ENCODE measurements around the gene RXFP4.
A peak's percentile ranks its signal among the peaks of the same experiment; 100 is the strongest.

Gene RXFP4

GRCh38 chr1:155975375-155976061 is 34.1 kb downstream of the RXFP4 start:
- no peak for DNase-seq (ENCODE audit: low read depth)
- TF ChIP-seq, protein P1, sequence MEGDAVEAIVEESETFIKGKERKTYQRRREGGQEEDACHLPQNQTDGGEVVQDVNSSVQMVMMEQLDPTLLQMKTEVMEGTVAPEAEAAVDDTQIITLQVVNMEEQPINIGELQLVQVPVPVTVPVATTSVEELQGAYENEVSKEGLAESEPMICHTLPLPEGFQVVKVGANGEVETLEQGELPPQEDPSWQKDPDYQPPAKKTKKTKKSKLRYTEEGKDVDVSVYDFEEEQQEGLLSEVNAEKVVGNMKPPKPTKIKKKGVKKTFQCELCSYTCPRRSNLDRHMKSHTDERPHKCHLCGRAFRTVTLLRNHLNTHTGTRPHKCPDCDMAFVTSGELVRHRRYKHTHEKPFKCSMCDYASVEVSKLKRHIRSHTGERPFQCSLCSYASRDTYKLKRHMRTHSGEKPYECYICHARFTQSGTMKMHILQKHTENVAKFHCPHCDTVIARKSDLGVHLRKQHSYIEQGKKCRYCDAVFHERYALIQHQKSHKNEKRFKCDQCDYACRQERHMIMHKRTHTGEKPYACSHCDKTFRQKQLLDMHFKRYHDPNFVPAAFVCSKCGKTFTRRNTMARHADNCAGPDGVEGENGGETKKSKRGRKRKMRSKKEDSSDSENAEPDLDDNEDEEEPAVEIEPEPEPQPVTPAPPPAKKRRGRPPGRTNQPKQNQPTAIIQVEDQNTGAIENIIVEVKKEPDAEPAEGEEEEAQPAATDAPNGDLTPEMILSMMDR (conservative IDR thresholded peaks at IDR 0.05; ENCODE audit: low read length): no peak
- H3K4me3 ChIP-seq (ENCODE audit: low read length): peak overlapping the region; percentile 92

DNA sequence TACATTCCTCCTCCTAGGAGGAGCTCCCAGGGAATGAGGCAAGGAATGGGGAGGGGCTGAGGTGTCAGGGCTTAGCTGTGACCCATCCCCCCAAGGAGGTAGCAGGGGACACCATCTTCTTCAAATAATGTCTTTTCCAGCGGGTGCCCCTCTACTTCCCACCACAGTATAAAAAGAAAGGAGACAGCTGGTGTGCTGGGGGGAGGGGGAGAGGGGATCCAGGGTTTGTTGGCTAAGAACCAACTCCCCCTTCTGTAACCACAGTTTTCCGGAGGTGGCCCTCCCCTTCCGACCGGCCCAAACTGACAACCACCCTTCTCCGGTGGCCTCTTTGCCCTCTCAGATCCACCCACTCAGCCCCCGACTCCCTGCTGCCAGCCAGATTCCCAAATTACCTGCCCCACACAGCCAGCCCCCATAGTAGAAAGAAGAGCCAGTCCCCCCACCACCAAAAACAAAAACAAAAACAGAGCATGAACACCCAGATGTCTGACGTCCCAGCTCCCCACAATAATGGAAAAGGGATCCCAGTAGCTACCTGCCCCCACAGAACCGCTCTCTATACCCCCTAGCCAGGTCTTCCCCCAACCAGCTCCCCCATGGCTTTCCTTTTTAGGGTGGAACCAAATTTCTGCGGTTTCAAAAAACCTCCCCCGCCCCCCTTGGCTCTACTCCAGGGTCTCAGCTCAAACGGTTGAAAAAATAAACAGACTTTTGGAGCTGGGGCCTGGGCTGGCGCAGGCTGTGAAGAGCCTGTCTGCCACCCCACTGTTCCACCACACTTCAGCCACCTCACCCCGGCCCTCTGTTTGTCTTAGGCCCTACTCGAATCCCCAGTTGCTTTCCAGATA is 34.8 kb downstream of the RXFP4 start:
- TF ChIP-seq, protein P1 (conservative IDR thresholded peaks at IDR 0.05; ENCODE audit: low read length): no peak
- DNase-seq (ENCODE audit: low read depth): peak; percentile 71
- peak overlapping the region; percentile 92 for H3K4me3 ChIP-seq (ENCODE audit: low read length)

GRCh38 chr1:155976913-155977689 is 35.7 kb downstream of the RXFP4 start:
- H3K4me3 ChIP-seq (ENCODE audit: low read length): peak overlapping the region; percentile 92
- TF ChIP-seq, protein P1 (conservative IDR thresholded peaks at IDR 0.05; ENCODE audit: low read length): no peak
- DNase-seq (ENCODE audit: low read depth): no peak

DNA sequence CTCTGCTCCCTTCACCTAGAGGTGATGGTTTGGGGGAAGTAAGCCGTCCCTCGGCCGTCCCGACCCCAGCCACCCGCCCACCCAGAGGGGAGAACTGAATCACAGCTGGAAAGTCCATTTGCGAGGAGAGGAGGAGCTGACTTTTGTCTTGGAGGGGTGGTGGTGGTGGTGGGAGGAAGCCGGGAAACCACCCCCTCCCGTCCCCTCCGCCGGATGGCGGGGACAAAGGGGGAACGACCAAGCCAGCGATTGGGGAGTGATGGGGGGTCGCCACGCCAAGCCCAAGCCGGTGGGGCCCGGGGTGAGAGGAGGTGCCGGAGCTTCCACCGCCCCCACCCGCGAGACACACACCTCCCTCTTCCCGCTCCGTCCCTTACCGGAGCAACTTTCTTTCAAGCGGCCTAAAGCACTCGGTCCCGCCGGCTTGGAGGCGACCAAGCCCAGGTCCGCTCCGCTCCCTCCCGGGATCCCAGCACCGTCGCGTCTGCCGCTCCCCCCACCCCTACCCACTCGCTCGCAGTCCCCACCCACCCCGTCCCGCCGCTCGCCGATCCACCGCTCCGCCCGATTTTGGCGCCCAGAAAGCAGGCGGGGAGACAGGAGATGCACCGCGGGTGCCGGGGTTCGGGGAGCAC is 36.4 kb downstream of the RXFP4 start:
- H3K4me3 ChIP-seq (ENCODE audit: low read length): peak overlapping the region; percentile 92
- TF ChIP-seq, protein P1 (conservative IDR thresholded peaks at IDR 0.05; ENCODE audit: low read length): no peak
- DNase-seq (ENCODE audit: low read depth): no peak

GRCh38 chr1:155978325-155978972 is 37.0 kb downstream of the RXFP4 start, which contains the start of gene ARHGEF2:
Gene ARHGEF2, minus strand, starts transcription at chr1:155978547. Its CDS starts 120 bp downstream, at chr1:155978427.
- TF ChIP-seq, protein P1 (conservative IDR thresholded peaks at IDR 0.05; ENCODE audit: low read length): peak; percentile 29
- peak within 1 kb of the TSS; percentile 92 for H3K4me3 ChIP-seq (ENCODE audit: low read length)
- DNase-seq (ENCODE audit: low read depth): peak; percentile 65

GRCh38 chr1:155978973-155979429 is 37.6 kb downstream of the RXFP4 start:
- TF ChIP-seq, protein P1 (conservative IDR thresholded peaks at IDR 0.05; ENCODE audit: low read length): no peak
- peak overlapping the region; percentile 92 for H3K4me3 ChIP-seq (ENCODE audit: low read length)
- peak; percentile 57 for DNase-seq (ENCODE audit: low read depth)

Measured in AG10803 (cell line).